ENCODE measurements around the gene GPR135. TPM values are rescaled to one million over a fixed set of nuclear protein-coding genes. Genes with fewer than 3 reads are reported as not detected.

The GPR135 gene, protein sequence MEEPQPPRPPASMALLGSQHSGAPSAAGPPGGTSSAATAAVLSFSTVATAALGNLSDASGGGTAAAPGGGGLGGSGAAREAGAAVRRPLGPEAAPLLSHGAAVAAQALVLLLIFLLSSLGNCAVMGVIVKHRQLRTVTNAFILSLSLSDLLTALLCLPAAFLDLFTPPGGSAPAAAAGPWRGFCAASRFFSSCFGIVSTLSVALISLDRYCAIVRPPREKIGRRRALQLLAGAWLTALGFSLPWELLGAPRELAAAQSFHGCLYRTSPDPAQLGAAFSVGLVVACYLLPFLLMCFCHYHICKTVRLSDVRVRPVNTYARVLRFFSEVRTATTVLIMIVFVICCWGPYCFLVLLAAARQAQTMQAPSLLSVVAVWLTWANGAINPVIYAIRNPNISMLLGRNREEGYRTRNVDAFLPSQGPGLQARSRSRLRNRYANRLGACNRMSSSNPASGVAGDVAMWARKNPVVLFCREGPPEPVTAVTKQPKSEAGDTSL
- 3.1 and 3.2 TPM in 2 replicates for total RNA-seq (2014; rRNA removed; shearing (Covaris generic))

GRCh38 chr14:59465316-59466135 lies at the start of gene GPR135:
Gene GPR135 (minus strand): TSS chr14:59465380. CDS start chr14:59465226, 154 bp downstream.

GRCh38 chr14:59483819-59484638 lies 18.8 kb upstream of the GPR135 start, which contains the start of the genes JKAMP and L3HYPDH:
Gene JKAMP (plus strand): TSS chr14:59484517. CDS start chr14:59484590, 73 bp downstream.
Gene L3HYPDH (minus strand): TSS chr14:59484408. CDS start chr14:59484316, 92 bp downstream.

Other genes starting within 250 kb of the GPR135 start
- 27.2 and 27.5 TPM in 2 replicates for gene L3HYPDH, start 19.0 kb upstream of the GPR135 start, total RNA-seq (2014; rRNA removed; shearing (Covaris generic))
- gene JKAMP, start 19.1 kb upstream of the GPR135 start, total RNA-seq (2014; rRNA removed; shearing (Covaris generic)): 24.6 and 26.0 TPM in 2 replicates
- gene CCDC175, start 111.4 kb upstream of the GPR135 start, total RNA-seq (2014; rRNA removed; shearing (Covaris generic)): not detected in 2 replicates

Data from A375 (cell line).